GM21723 (cell line): Measurements from ENCODE around the gene POLR1B.
"Not testable (repeated sequence)": the region's sequence is repeated elsewhere in the genome, so short reads cannot be mapped to it uniquely, and the experiment has no call there.

Experiments
- ATAC-seq: cut with Tn5 transposase; IDR thresholded peaks from one replicate; pipeline ENCODE4 v1.9.1; 2021; ENCODE audit warnings: mild to moderate bottlenecking, moderate library complexity; ENCODE audit not compliant: unreplicated experiment

Gene POLR1B

DNA sequence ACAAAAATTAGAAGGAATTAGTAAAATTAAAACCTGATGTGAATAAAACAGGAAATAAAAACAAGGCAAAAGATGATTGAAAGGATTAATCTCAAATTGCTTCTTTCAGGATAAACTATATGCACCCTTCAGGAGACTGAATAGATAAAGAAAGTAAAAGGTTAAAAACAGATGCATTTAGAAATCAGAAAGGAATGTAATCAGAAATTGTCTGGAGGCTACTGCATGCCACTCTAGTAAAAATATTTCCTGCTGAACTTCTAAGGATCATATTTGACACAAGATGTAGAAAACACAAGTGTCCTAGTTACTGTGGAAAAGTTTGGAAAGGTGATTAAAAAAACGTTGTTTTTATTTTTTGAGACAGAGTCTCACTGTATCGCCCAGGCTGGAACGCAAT, 58.4 kb downstream of the POLR1B start:
- no peak for ATAC-seq

DNA sequence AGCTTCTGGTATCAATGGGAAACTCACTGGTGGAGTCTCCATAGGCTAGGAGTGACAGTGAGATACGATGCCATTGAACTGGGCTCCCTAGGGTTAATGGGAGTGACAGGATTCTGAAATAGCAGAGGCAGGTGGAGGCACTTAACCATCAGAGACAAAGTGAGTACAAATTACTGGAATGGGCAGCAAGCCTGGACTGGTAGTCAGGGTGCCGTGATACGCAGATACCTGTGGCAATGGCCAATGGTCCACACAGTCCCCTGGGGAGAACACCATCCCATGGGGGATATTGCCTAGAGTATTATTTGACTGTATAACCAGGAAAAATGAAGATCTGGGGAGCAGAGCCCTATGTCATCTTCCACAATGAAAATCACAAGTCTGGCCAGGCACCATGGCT, 59.5 kb downstream of the POLR1B start:
- ATAC-seq: no peak

DNA sequence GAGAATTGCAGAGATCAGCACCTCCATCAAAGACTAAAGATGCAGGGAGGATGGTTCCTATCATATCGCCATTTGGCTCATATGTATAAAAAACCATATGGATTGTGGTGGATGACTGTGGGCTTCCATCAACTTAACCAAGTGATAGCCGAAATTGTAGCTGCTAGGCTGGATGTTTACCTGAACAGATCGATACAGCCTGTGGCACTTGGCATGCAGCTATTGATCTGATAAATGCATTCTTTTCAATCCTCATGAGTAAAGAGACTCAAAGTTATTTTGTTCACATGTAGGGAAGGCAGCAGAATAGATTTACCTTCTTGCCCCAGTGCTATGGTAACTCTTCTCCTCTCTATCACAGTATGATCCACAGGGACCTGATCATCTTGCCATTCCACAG, 60.7 kb downstream of the POLR1B start:
- no peak for ATAC-seq

DNA sequence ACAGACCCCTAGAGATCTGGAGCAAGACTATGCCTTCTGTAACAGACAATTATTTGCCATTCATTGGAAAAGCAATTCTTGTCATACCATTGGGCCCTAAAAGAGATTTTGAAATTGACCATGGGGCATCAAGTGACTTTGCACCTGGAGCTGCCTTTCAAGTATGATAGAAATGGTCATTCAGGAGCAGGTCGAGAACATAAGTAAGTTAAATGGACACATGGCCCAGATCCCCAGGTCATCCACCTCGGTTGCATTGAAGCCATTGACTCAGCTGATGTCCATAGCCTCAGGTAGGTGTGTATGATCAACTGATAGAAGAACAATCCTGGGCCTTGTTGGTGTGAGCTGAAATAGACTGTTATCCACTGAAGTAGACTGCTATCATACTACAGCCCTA, 61.5 kb downstream of the POLR1B start:
- ATAC-seq: no peak

DNA sequence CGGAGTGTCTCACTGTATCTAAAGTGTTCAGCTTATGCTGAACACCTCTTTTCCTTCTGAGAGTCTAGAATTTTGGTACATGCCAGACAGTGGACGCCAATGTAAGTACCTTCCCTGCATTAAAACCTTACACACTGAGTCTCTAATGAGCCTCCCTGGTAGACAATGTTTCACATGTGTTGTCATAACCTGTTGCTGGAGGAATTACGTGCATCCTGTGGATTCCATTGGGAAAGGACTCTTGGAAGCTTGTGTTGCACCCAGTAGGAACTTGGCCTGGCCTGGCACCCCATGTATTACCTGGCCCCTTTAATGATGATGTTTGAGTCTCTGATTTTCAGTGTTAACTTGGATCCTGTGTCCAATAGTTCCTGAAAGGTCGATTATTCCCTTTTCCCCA, 62.7 kb downstream of the POLR1B start:
- no peak for ATAC-seq

DNA sequence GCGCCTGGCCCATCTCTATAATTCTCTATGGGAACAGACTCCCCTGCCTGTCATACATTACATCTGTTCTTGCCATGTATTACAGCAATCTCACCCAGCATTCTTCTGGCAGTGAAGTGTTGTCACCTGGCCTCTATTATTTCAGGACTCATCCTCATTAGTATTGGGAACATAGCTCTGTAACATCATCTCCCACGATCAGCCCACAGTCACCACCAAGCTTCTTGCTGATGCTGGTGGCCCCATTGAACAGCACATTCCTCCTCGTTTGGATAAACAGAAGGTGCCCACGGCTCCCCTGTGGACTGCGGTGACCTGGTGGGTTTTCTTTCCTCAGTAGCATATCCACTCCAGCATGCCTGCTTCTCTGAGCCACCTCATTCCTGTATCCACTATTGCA, 63.7 kb downstream of the POLR1B start:
- ATAC-seq: no peak

DNA sequence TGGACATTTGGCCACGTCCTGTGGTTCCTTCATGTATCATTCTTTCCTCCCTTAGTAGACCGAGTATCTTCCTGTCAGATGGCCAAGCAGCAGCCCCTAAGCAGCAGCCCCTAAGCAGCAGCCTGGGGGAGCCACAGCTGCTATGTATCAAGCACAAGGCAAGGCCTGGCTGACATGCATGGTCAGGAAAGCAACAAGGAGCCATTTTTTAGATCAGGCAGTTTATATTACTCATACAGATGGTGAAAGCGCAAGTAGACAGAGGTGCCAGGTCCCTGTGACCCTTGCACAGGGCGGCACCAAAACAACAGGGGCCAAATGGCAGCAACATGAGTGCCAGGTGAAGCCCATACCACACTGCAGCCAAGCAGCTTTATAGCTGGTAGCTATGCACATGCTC, 64.3 kb downstream of the POLR1B start:
- ATAC-seq: no peak

DNA sequence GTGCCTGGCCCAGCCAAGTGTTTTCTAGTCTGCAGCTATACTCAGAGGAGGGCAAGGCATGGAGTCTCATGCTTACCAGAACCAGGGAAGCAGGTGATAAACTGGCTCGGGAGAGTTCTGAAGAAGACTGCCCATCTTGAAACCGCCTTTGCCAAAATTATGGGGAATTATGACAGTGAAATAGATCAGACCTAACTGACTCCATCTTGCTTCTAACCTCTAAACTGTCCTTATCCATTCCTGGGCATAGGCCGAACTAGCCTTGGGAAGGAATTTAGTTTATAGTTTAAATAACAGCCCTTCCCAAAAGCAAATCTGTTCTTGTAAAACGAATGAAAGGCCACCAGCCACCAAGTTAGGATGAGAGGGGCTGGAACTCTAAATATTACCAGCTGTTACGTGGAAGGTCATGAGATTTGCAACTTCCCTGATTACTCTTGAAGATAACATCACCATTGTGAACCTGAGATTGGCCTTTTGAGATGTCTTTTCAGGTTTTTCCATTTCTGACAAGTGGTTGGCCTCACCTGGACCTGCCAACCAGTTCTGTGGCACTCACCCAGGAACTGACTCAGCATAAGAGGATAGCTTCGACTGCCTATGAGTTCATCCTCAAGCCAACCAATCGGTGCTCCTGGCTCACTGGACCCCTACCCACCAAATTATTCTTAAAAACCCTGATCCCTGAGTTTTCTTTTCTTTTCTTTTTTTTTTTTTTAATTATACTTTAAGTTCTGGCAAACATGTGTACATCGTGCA, 65.6 kb downstream of the POLR1B start:
- no peak for ATAC-seq

DNA sequence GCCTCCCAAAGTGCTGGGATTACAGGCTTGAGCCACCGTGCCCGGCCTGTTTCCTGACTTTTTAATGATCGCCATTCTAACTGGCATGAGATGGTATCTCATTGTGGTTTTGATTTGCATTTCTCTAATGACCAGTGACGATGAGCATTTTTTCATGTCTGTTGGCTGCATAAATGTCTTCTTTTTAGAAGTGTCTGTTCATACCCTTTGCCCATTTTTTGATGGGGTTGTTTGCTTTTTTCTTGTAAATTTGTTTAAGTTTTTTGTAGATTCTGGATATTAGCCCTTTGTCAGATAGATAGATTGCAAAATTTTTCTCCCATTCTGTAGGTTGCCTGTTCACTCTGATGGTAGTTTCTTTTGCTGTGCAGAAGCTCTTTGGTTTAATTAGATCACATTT, 67.1 kb downstream of the POLR1B start:
- ATAC-seq: not testable (repeated sequence)

DNA sequence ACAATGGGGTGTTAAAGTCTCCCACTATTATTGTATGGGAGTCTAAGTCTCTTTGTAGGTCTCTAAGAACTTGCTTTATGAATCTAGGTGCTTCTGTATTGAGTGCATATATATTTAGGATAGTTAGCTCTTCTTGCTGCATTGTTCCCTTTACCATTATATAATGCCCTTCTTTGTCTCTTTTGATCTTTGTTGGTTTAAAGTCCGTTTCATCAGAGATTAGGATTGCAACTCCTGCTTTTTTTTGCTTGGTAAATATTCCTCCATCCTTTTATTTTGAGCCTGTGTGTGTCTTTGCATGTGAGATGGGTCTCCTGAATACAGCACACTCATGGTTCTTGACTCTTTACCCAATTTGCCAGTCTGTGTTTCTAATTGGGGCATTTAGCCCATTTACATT, 70.0 kb downstream of the POLR1B start:
- not testable (repeated sequence) for ATAC-seq

DNA sequence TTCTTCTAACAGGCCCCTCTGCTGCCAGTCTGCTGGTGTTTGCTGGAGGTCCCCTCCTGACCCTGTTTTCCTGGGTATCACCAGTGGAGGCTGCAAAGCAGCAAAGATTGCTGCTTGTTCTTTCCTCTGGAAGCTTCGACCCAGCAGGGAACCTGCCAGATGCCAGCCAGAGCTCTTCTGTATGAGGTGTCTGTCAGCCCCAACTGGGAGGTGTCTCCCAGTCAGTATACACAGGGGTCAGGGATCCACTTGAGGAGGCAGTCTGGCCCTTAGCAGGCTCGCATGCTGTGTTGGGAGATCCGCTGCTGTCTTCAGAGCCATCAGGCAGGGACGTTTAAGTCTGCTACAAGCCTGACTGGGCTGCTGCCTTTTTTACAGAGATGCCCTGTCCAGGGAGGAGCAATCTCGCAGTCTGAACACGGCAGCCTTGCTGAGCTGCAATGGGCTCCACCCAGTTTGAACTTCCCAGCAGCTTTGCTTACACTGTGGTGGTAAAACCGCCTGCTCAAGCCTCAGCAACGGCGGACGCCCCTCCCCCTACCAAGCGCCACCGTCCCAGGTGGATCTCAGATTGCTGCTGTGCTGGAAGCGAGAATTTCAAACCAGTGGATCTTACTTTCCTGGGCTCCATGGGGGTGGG, 72.1 kb downstream of the POLR1B start:
- ATAC-seq: no peak

DNA sequence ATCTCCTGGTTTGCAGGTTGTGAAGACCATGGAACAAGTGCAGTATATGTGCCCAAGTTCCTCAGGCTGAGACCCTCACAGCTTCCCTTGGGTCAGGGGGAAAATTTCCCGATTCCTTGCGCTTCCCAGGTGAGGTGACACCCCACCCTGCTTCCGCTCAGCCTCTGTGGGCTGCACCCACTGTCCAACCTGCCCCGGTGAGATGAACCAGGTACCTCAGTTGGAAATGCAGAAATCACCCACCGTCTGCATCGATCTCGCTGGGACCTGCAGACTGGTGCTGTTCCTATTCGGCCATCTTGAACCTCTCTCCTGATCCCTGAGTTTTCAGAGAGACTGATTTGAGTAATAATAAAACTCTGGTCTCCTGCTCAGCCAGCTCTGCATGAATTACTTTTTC, 72.8 kb downstream of the POLR1B start:
- no peak for ATAC-seq

DNA sequence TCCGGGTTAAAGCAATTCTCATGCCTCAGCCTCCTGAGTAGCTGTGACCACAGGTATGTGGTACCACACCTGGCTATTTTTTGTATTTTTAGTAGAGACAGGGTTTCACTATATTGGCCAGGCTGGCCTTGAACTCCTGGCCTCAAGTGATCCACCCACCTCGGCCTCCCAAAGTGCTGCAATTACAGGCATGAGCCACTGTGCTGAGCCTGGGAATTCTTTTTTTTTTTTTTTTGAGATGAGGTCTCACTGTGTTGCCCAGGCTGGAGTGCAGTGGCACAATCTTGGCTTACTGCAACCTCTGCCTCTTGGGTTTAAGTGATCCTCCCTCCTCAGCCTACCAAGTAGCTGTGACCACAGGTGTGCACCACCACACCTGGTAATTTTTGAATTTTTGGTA, 73.5 kb downstream of the POLR1B start:
- ATAC-seq: not testable (repeated sequence)

DNA sequence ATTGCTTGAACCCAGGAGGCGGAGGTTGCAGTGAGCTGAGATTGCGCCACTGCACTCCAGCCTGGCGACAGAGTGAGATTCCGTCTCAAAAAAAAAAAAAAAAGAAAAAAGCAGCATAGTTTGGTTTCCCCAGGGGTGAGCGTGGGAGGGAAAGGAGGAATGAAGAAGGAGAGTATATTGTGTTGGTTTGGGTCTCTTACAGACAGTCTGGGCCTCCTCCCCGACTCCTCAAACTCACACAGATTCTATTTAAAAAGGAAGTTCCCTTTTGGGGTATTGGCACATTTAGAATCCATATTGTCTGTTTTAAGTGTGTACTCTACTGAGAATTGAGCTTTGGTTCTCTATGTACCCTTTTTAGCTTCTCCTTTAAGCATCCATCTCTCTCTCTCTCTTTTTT, 76.1 kb downstream of the POLR1B start:
- no peak for ATAC-seq

DNA sequence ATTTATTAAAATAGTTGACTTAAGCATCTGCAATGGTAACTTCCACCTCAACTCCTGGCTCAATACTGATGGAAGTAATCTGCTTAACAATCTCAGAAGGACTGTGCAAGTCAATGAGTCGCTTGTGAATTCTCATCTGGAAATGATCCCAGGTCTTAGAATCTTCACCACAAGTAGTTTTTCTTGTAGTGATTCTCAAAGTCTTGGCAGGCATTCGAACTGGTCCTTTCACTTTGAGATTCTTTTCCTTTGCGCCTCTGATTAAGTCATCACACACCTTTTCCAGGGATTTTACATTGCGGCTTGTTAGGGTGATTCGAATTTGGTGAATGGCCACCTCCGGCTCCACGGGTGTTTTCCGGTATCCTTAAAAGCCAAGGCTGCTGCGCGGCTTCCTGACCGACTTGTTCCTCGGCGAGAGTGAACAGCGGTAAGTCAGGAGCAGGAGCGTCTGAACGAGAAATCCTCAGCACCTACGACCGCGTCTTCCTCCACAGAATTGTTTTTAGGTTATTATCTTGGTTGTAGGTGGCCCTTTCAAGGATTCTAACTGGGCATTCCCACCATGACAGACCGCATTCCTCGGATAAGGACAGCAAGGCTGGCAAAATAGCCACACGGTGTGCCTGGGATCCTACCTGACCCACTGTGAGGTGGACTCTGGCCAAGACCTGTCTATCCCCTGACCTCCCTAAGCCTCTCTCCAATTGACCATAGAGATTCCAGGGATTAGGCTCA, 79.7 kb downstream of the POLR1B start:
- no peak for ATAC-seq

DNA sequence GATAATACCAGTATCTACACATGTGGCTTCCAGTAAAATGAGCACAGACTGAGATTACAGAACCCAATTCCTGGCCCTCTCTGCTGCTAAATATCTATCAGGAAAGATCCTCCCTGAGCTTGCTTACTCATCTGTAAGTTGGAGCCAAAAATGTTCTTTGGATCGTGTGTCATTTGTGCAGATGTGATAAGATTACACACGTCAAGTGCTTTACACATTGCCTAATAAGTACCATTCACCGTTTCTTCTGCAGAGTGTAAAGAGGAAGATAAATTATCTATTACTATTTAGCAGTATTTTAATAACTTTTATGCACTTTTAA, 80.2 kb downstream of the POLR1B start:
- no peak for ATAC-seq

DNA sequence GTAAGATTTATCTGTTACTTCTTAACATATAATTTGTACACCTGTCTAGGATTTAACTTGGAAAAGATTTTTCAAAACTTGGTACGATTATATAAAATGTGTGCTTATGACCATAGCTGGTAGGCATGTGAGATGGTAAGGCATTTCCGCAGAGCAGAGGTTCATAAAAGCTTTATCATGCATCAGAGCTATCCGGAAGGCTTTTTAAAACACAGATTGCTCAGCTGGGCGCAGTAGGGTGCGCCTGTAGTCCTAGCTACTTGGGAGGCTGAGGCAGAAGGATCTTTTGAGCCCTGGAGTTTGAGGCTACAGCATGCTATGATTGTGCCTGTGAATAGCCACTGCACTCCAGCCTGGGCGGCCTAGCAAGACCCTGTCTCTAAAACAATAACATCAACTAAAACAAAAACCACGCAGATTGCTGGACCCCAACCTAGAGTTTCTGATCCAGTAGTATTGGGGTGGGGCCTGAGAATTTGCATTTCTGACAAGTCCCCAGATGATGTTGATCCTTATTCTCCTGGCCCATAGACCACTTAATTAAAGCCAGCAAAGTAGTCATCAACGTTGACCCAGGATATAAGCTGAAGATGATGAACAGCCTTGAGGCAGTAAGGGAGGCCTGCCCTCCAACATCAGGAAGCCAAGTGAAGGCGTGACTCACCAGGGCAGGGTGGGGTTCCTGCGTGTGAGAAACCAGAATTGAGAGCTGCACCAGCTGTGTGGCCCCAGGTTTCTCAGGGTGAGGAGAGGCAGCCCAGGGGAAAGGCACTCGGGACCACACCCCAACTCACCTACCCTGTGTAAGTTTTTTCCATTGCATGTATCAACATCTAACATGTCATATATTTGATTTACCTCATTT, 81.9 kb downstream of the POLR1B start:
- ATAC-seq: peak; percentile 85

DNA sequence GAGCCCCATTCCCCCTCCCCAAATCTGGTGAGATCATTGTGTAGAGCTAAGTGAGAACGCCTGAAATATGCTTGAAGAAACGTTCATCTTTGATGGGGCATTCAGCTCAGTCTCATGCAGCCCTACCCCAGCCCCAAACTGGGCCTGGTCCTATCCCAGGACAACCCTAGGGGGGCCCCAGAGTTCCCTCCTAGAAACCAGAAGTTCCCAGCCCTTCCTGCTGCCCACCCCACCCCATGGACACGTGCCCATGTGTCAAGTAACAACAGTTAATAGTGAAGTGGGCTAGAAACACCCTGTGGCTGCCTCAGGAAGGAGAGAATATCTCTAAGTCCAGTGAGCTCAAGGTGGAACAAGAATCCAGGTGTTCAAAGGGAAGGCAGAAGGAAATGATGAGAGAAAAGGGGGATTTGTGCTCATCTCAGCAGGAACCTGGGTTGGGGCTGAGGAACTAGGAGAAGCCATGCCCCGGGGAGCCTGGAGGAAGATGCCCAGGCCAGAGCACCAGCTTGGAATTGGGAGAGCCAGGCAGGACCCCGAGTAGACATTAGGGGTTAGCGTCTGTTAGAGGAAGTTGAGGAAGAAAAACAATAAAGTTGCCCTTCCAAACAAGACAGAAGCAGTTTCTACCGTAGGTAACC, 83.3 kb downstream of the POLR1B start:
- no peak for ATAC-seq

DNA sequence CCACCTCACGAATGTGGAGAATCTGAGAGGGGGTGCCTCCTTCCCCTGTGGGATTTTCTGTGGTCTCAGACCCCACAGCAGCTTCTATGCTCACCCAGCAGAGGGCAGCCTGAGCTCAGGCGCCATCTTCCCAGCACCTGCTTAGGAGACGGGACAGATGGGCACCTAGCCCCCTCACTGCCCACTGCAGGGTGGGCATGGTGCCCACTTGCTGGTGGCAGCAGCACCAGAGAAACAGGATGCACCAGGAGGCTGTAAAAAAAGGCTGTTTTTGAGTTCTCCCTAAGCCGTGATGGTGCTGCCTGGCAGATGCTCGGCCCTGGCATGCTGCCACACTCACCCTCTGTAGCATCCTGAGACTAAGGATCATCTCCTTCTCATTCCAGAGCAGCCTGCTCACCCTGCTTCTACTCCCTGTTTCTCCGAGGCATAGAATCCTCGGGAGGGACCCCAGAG, 84.4 kb downstream of the POLR1B start:
- no peak for ATAC-seq
